ENCODE measurements around the gene FAM76A.

FAM76A gene

GRCh38 chr1:27755286-27755685 lies 29.5 kb downstream of the FAM76A start:
- H3K9ac ChIP-seq (ENCODE audit: low read depth, low read length, poor library complexity, severe bottlenecking) = no peak overlapping the region
- H3K79me2 ChIP-seq (ENCODE audit: insufficient read depth, low read length) = no peaks in the 10 kb centered on the region
- no peak overlapping the region for H3K4me3 ChIP-seq (ENCODE audit: low read length, poor library complexity, severe bottlenecking)
- H3K9me3 ChIP-seq (ENCODE audit: insufficient read depth, low read depth, low read length) = no peaks in the 10 kb centered on the region
- H3K9me2 ChIP-seq (replicated peaks; ENCODE audit: low read depth, low read length) = no peaks in the 10 kb centered on the region
- no peaks in the 10 kb centered on the region for H3K4me1 ChIP-seq (ENCODE audit: insufficient read depth, low read length, poor library complexity, severe bottlenecking)
- peaks cover 15% of the 10 kb centered on the region; the same call in 1 of the 2 replicates for H3K36me3 ChIP-seq (ENCODE audit: insufficient read depth, low read length)
- H3F3A ChIP-seq (ENCODE audit: low read depth) = no peaks in the 10 kb centered on the region
- no peaks in the 10 kb centered on the region for H3K27me3 ChIP-seq (ENCODE audit: insufficient read depth, low read length, poor library complexity, severe bottlenecking)
- H3K4me2 ChIP-seq (ENCODE audit: low read depth, low read length, poor library complexity, severe bottlenecking) = no peak overlapping the region
- no peaks in the 10 kb centered on the region for H4K20me1 ChIP-seq (ENCODE audit: insufficient read depth, low read length, poor library complexity, severe bottlenecking)
- H2AFZ ChIP-seq (ENCODE audit: low read length) = no peak overlapping the region
- TF ChIP-seq CTCF (conservative IDR thresholded peaks at IDR 0.05; ENCODE audit: low read length) (no peak), EZH2phosphoT487 (IDR thresholded peaks at IDR 0.05; ENCODE audit: borderline replicate concordance) (no peak)

GRCh38 chr1:27755865-27756264 lies 30.1 kb downstream of the FAM76A start:
- Histone ChIP-seq H3K9ac (ENCODE audit: low read depth, low read length, poor library complexity, severe bottlenecking) (no peak overlapping the region), H4K20me1 (ENCODE audit: insufficient read depth, low read length, poor library complexity, severe bottlenecking) (no peaks in the 10 kb centered on the region), H3K27me3 (ENCODE audit: insufficient read depth, low read length, poor library complexity, severe bottlenecking) (no peaks in the 10 kb centered on the region), H3K36me3 (ENCODE audit: insufficient read depth, low read length) (peaks cover 10% of the 10 kb centered on the region; the same call in 1 of the 2 replicates), H3K9me3 (ENCODE audit: insufficient read depth, low read depth, low read length) (no peaks in the 10 kb centered on the region), H3K9me2 (replicated peaks; ENCODE audit: low read depth, low read length) (no peaks in the 10 kb centered on the region), H3K79me2 (ENCODE audit: insufficient read depth, low read length) (no peaks in the 10 kb centered on the region), H3K4me1 (ENCODE audit: insufficient read depth, low read length, poor library complexity, severe bottlenecking) (no peaks in the 10 kb centered on the region), H3F3A (ENCODE audit: low read depth) (no peaks in the 10 kb centered on the region), H3K4me3 (ENCODE audit: low read length, poor library complexity, severe bottlenecking) (no peak overlapping the region), H3K4me2 (ENCODE audit: low read depth, low read length, poor library complexity, severe bottlenecking) (no peak overlapping the region), H2AFZ (ENCODE audit: low read length) (no peak overlapping the region)
- TF ChIP-seq EZH2phosphoT487 (IDR thresholded peaks at IDR 0.05; ENCODE audit: borderline replicate concordance) = no peak

DNA sequence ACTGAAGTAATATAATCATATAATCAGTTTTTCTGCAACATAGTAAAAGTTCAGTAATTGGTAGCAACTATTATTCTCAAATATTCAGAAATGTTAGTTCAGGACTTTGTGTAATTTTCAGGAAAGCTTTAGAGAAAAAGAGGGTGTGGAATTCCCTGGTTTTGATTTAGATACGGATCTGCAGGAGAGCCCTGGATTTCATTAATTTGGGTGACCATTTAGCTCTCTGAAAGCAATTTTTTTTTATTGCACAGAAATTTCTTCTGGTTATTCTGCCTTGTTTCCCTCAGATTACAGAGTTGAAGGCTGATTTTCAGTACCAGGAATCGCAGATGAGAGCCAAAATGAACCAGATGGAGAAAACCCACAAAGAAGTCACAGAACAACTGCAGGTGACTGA lies 33.5 kb downstream of the FAM76A start:
- Histone ChIP-seq H4K20me1 (ENCODE audit: insufficient read depth, low read length, poor library complexity, severe bottlenecking) (no peaks in the 10 kb centered on the region), H2AFZ (ENCODE audit: low read length) (no peak overlapping the region), H3K36me3 (ENCODE audit: insufficient read depth, low read length) (peaks cover 10% of the 10 kb centered on the region; the same call in 1 of the 2 replicates), H3K9me2 (replicated peaks; ENCODE audit: low read depth, low read length) (no peaks in the 10 kb centered on the region), H3K9ac (ENCODE audit: low read depth, low read length, poor library complexity, severe bottlenecking) (no peak overlapping the region), H3K79me2 (ENCODE audit: insufficient read depth, low read length) (no peaks in the 10 kb centered on the region), H3K4me3 (ENCODE audit: low read length, poor library complexity, severe bottlenecking) (no peak overlapping the region), H3K27me3 (ENCODE audit: insufficient read depth, low read length, poor library complexity, severe bottlenecking) (no peaks in the 10 kb centered on the region), H3K4me1 (ENCODE audit: insufficient read depth, low read length, poor library complexity, severe bottlenecking) (no peaks in the 10 kb centered on the region), H3K9me3 (ENCODE audit: insufficient read depth, low read depth, low read length) (no peaks in the 10 kb centered on the region), H3K4me2 (ENCODE audit: low read depth, low read length, poor library complexity, severe bottlenecking) (no peak overlapping the region), H3F3A (ENCODE audit: low read depth) (no peaks in the 10 kb centered on the region)
- TF ChIP-seq EZH2phosphoT487 (IDR thresholded peaks at IDR 0.05; ENCODE audit: borderline replicate concordance) (no peak), CTCF (conservative IDR thresholded peaks at IDR 0.05; ENCODE audit: low read length) (no peak)

DNA sequence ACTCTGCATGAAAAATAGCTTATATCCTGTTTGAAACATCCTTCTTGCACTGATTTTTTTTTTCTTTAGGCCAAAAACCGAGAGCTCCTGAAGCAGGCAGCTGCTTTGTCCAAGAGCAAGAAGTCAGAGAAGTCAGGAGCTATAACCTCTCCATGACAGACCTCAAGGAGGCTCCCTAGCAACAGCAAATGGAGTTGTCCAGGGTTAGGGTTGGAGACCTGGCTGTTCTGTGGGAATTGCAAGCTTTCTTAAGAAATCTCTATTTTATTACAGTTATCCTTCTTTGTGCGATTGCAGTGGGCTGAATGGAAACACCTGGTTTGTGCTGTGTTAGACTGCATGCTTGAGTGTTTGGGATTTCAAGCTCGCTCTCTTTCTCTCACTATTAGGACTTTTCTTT lies 34.7 kb downstream of the FAM76A start:
- Histone ChIP-seq H3K9ac (ENCODE audit: low read depth, low read length, poor library complexity, severe bottlenecking) (no peak overlapping the region), H2AFZ (ENCODE audit: low read length) (no peak overlapping the region), H3K9me2 (replicated peaks; ENCODE audit: low read depth, low read length) (no peaks in the 10 kb centered on the region), H3K79me2 (ENCODE audit: insufficient read depth, low read length) (no peaks in the 10 kb centered on the region), H3F3A (ENCODE audit: low read depth) (no peaks in the 10 kb centered on the region), H4K20me1 (ENCODE audit: insufficient read depth, low read length, poor library complexity, severe bottlenecking) (no peaks in the 10 kb centered on the region), H3K9me3 (ENCODE audit: insufficient read depth, low read depth, low read length) (no peaks in the 10 kb centered on the region), H3K4me3 (ENCODE audit: low read length, poor library complexity, severe bottlenecking) (no peak overlapping the region), H3K4me1 (ENCODE audit: insufficient read depth, low read length, poor library complexity, severe bottlenecking) (no peaks in the 10 kb centered on the region), H3K27me3 (ENCODE audit: insufficient read depth, low read length, poor library complexity, severe bottlenecking) (no peaks in the 10 kb centered on the region), H3K36me3 (ENCODE audit: insufficient read depth, low read length) (peaks cover 10% of the 10 kb centered on the region; the same call in 1 of the 2 replicates), H3K4me2 (ENCODE audit: low read depth, low read length, poor library complexity, severe bottlenecking) (no peak overlapping the region)
- no peak for TF ChIP-seq CTCF (conservative IDR thresholded peaks at IDR 0.05; ENCODE audit: low read length)
- TF ChIP-seq EZH2phosphoT487 (IDR thresholded peaks at IDR 0.05; ENCODE audit: borderline replicate concordance) = no peak

All from Loucy (cell line).